ENCODE data around the gene SLCO2A1.

SLCO2A1 gene

DNA sequence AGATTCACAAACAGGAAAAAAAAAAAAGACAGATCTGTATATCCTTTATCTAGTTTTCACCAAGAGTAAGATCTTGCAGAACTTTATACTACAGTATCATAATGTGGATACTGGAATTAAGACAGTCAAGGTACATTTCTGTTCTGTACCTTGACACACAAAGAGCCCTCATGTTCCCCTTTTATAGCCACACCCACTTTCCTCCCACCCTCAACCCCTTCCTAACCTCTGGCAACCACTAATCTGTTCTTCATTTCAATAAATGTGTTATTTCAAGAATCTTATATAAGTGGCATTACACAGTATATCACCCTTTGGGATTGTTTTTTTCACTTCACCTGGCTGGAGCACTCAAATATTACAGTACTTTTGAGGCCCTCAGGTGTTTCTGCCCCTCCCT lies 130.4 kb downstream of the SLCO2A1 start:
- no peak for DNase-seq (ENCODE audit: low spot score)

DNA sequence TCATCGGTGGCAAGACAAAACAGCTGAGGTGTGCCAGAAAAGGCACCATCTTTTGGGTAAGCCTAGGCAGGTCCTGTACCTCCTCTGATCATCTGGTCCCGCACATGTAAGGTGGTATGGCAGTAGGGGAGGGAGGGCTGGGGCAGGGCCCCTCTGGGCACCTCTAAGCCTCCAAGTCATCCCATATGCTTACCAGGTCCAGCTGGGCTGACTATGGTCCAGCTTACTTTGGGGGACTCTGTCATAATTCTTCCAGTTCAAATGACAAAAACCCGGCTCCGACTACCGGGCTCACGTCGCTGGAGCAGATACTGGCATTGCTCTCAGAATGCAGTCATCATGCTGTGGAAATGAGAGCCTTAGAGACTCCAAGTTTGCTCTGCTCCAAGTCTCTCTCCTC lies 132.2 kb downstream of the SLCO2A1 start:
- no peak for DNase-seq (ENCODE audit: low spot score)

DNA sequence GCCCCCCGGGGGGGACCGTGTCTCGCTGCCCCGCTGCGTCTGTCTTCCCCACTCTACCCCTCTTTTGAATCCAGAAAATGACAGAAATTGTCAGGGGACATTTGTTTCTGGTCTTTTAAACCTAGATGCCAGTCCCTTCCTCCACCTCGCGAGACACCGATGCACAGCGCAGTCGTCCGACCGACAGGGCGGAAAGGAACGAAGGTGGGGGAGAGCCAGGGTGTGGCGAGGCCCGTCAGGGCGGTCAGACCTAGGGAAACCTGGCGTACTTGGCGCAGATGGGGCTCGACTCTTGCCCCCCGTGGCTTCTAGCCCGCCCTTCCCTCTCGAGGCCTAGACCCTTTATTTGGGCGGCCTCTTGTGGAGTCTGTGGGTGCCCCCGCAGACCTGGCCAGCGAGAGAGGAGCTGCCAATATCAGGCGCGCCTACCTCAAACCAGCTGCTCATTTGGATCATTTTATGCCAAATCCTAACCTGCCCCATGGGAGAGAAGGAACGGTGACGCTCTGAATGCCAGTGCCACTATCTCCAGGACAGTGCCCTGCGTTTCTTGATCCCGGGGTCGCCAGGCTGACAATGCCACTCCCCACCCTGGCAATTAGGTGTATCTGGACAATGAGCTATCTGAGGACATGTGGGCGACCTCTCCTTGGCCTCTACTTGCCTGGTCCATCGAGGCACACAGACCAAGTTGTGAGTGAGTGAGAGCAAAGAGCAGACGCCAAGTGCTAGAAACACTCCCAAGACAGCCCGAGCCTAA lies 133.5 kb downstream of the SLCO2A1 start:
- DNase-seq (ENCODE audit: low spot score), result no peak

DNA sequence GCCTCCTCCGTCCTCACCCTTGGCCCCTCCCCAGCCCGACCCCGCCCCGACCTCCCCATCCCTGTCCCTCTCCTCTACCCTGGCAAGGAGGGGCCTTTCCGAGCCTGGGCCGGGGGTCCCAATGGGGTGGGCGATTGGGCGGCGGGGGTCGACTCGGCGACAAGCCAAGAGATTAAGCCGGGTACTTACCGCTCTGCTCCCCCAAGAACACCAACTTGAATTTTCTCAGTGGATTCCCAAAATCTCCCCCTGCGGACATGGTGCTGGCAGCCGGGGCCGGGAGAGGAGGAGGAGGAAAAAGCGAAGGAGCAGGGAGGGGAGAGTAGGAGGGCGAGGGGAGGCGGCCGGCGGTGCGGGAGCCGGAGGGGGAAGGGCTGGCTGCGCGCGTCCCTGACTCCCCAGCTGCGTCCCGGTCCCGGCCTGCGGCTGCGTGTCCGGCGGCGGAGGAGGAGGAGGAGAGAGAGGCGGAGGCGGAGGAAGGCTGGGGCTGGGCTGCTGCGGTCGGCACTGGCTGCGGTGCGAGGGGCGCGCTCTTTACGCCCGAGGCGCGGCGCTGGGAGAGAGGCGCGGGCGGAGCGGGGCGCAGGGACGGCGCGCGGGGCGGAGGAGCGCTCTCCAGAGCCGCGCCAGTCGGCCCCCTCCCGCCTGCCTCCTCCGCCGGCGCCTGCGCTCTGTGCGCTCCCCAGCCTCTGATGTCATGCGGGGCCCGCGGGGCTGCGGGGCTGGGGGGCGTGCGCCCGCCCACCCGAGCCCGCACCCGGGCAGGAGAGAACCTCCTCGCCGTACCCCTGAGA lies 134.3 kb downstream of the SLCO2A1 start, which contains the start of gene RAB6B:
TSS of gene RAB6B (minus strand) at position 675 of the 794 bp plus-strand sequence. CDS start at position 259, 416 bp downstream.
- DNase-seq (ENCODE audit: low spot score), result peak; percentile 42

DNA sequence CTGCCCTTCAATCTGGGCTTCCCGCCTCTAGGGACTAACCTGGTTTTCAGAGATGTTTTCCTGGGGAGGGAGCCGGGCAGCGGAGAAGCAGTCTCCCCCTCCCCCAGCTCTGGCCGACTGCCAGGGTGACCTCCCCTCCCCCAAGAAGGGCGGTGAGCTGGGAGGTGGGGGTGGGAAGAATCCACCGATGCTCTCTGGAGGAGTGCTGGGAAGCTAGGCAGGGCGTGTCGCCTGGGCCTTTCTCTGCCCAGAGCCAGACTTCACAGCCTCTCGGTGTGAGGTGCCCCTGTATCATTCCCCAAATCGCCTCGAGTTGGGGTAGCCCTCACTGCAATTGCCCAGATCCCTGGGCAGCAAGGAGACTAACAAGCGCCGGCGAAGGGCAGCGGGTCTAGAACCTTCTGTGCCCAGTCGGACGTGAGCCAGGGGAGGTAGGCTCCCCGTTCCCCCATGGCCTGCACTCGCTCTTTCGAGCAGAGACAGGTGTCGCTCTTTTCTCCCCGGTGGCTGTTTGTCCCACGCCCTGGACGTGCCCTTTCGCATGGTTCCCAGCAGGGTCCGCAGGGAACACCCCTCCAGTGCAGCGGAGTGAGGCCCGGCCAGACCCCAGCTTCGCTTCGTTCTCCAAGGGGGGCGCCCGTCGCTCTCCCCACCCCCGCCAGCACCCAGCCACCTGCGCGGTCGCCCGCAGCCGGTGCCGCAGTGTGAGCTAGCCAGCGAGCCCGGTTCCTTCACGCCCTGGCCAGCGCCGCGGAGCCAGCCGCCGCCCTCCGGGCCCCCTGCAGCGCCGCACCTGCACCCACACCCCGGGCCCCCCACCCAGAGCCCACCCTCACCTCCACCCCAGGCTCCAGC lies 135.1 kb downstream of the SLCO2A1 start:
- DNase-seq (ENCODE audit: low spot score), result no peak

DNA sequence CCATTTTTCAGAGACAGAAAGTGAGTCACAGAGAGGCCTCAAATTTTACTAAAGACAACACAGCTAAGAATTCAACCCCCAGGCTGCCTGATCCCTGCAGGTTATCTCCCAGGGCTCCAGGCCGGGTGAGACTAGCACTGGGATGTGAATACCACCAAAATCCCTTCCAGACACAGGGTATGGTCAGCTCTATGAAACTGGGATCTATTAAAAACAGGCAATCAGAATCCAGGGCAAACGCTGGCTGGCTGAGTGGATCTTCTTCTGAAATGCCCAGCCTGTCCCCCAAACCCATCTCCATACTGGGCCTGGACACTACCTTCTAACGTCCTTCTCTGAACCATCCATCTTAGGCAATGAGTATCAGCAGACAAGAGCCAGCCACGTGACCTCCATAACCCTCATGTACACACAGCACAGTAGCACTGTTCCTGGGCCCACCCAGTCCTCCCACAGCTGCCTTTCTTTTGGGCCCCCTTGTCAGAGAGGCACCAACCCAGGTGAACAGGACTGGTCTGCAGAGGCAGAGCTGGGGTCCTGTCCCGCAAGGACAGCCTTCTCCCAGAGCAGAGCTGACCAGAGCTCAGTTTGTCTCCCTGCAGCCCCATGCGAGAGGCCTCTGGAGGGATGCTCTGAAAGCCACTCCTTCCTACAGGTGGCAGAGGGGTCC lies 135.9 kb downstream of the SLCO2A1 start:
- DNase-seq (ENCODE audit: low spot score), result no peak

DNA sequence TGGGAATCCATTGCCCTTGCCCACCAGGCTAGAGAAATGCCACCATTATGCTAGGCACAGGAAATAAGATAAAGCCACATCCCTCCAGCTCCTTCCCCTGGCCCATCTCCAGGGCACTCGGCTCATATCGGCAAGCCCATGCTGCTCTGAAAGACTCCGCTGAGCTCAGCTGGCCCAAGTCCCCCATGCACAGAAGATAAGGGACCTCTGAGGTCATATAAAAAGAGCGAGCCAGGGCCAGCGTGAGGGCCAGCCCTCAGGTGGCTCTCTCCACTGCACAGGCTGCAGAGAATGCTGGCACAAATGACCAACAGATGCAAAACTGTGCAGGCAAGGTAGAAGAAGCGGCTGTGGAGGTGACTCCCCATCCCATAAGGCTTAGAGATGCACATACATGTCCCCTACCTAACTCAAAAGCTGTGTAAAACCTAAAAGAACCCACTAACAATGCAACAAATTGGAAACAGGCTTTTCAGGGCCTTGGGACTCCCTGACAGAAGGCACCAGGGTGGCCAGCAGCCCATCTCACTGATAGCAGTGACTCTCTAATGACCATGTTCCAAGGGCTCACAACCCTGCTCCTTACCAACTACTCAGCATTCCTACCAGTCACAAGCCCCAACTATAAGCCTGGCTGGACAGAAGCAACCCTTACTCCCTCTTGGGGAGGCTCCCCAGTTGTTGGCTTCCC lies 137.0 kb downstream of the SLCO2A1 start:
- DNase-seq (ENCODE audit: low spot score), result no peak

DNA sequence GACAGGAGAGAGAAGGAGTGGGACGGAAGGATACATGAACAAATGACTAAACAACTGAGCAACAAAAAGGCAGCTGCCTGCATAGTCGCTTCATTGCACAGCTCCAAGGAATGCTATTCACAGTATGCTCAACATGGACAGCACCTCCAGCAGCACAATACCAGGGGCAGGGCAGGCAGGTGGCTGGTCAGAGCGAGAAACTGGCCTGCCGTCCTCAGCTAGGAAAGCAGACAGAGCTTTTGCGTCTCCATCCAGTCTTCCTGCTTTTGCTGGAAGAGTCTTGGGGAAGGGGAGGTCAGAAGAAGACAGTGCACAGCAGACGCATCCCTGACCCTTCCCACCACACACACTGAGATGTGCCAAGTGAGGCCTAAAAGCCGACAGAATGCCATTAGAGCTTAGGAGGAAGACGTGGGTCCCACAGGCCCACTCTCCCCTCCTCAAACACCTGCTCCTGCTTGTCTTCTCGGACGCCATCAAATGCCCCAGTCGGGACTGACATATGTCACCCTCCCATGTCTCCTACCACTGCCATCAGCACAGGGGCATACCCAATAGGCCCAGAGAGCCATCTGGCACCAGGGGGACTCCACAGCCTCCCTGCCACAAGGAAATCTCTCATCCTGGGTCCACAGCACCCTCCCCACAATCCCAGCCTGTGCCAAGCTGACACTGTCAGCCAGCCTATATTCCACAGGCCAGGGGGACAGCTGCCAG lies 137.9 kb downstream of the SLCO2A1 start:
- DNase-seq (ENCODE audit: low spot score), result no peak

DNA sequence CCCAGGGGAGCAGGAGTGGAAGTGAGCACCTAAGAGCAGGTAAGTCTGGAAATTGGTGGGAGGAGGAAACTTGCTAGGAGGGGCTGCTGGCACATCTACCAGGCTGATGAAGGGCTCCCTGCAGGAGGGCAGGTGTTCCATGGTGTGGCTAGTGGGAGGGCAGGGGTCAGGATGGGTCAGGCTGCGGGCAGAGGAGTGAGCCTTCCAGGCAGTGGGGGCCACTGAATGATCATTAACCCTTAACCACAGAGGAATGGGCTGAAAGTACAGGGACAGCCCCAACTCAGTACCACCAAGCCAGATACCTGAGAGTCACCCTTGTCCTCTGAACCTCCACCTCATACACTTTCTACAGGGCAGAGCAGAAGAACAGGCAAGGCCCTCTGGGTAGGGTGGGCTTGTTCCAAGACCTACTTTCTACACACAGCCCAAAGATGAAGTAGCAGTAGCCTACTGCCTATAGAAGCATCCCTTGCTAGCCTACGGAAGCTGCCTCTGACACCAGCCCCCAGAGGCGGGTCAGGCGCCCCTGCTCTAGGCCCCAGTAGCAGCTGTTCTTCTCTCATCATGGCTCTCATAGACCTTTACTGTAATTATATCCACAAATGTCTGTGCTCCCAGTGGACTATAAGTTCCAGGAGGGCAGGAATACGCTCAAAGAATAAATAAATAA lies 138.6 kb downstream of the SLCO2A1 start:
- no peak for DNase-seq (ENCODE audit: low spot score)

DNA sequence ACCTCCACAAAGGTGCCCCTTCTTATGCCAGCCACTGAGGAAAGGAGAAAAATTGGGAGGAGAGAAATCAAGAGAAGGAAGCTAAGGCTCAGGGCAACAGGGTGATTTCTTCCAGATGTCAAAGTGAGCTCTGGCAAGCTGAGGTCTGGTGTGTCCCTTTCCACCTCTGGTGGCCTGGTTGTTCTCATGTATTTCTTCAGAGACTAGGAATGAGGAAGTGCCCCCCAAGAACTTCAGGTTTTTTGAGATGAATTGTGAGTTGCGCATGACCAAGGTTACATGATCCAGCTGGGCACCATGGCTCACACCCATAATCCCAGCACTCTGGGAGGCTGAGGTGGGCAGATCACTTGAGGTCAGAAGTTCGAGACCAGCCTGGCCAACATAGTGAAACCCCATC lies 139.7 kb downstream of the SLCO2A1 start:
- DNase-seq (ENCODE audit: low spot score), result no peak

DNA sequence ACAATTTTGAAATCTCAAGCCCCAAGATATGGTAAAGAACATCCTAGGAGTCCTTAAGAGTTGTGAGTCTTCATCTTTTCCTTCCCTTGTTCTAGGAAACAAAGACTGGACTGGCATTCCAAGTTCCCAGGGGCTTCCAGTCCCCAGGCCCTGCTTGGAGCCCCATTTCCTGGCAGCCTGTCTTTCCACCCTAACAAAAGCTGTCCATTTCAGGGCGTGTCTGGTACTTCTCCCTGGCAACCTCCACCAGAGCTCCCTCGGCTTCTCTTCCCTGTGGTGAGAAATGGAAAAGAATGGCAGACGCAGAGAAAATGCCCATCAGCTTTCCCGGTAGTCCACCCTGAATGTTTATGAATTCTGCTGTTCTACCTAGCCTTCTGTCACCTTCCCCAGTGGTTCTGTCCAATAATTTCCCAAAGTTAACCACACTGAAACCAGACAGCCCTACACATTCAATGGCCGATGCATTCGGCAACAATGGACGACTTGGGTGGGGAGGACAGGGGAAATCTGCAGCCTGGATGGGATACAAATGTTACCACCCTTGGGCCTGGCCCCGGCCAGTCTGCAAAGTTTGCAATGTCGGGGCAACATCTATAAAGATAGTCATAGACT lies 140.9 kb downstream of the SLCO2A1 start:
- DNase-seq (ENCODE audit: low spot score), result no peak

DNA sequence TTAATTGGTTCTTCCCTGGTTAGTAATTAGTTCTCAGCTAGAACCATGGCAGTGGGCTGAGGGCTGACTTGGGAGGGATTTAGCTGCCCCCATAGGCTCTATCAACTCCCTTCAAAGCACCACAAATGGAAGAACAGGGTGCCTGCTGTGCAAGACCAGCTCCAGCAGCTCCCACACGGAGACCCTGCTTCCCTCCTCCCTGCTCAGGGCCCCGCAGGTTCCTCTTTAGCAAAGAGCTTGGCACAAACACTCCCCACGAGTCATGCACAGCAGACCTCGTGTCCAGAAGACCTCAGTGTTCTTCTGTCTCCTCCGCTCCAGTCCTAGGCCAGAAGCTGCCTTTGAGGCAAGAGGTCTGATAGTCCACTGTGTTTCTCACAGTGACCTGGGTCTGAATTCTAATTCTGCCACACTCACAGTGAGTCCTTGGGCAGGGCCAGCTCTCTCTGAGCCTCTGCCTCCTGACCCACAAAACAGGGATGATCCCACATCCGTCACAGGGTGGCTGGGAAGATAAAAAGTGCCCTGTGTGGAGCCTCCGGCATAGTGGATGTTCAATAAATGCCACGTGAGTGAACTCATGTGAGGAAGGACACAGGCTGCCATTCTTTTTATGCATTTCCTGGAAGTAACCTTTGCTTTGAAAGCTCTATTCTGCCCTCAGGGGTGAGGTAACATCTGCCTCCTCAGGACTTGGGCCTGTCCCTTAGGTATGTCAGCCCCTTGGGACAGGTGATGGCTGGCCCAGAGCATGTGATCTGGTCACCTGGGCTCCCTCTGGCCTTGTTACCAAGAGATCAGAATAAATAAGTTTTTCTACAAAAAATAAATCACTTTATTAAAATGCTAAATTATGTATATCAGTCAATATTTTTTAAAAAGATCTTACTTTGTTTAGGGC lies 141.7 kb downstream of the SLCO2A1 start:
- no peak for DNase-seq (ENCODE audit: low spot score)

DNA sequence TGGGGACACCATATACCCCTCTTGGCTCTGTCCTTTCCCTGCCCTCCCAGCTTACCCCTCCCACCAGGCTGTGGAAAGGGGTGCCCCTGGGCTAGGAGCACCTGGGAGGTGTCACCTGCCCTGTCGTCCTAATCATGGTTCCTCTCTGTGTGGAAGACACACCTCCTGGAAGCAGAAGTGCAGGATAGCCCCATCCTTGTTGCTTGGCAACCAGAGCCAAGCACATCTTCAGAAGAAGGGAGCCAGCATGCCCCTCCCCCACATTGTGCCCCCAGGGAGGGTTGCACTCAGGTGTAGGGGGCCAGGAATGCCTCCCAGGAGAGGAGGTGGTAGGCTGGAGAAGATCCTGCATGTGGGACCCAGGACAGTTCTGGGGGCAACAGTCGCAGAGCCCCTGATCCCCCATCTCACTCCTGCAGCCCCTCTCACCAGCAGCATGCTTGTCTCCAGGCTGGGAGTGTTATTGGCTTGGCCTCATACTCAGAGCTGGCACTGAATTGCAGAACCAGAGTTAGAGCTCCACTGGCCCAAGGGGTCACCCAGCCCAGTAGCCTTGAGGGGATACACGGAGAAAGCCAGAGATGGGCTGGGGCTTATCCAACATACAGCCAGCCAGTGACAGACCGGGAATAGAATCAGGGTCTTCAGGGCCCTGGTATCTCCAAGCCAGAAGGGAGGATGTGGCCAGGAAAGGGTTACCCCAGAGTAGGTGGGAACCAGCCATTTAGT lies 142.5 kb downstream of the SLCO2A1 start:
- DNase-seq (ENCODE audit: low spot score), result no peak

DNA sequence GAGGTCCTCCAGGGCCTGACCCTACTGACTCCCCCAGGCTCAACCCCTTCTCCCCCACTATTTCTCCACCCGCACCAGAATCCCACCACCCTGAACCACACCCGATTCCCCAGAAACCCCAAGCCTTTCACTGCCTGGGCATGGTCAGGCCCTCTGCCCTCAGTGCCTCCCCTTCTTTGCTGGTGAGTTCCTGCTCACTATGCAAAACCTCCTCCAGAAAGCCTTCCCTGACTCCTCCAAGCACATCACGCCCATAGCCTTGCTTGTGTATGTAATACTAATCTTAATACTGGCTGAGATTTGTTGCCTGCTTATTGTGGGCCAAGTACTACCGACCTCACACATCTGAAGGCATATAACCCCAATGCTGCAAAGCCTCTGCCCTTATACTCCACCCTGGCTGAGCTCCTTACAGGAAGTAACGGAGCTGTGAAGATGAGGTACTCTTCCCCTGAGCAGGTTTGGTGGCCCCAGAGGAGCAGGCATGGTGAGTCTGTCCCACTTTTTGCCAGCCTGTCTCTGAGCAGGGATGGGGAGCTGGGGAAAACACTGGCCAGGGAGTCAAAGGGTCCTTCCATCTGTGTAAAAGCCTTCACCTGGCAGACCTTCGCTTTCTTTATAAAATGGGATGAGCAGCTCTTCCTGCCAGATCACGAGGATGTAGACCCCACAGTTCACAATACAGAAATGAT lies 143.5 kb downstream of the SLCO2A1 start:
- DNase-seq (ENCODE audit: low spot score), result no peak

DNA sequence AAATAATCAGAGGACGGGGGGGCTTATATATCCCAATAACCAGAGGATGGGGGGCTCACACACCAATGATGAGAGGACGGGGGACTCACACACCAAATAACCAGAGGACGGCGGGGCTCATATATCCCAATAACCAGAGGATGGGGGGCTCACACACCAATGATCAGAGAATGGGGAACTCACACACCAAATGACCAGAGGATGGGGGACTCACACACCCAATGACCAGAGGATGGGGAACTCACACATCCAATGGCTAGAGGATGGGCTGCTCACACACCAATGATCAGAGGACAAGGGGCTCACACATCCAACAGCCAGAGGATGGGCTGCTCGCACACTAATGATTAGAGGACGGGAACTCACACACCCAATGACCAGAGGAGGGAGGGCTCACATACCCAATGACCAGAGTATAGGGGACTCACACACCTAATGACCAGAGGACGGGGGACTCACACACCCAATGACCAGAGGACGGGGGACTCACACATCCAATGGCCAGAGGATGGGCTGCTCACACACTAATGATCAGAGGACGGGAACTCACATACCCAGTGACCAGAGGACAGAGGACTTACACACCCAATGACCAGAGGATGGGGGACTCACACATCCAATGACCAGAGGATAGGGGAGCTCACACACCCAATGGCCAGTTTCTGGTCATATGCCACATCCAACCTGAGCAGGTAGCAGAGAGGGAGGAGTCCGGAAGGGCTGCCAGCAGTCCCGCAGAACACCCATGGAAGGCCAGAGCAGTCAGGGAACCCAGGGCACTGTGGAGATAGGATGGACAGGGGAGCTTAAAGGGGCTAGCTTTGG lies 144.6 kb downstream of the SLCO2A1 start:
- DNase-seq (ENCODE audit: low spot score), result no peak
